Activated CD8-positive, alpha-beta T cell treated with anti-CD3 and anti-CD28 coated beads for 36 hours (primary cell): ENCODE measurements around the gene APOL2. TPM values are rescaled to one million over a fixed set of nuclear protein-coding genes. Genes with fewer than 3 reads are reported as not detected.
A peak's percentile ranks its signal among the peaks of the same experiment; 100 is the strongest.

Experiments used
- ATAC-seq: fragments of 200-7000 bp; cut with Tn5 transposase; one replicate; pipeline ENCODE4 v1.10.0; 2021; ENCODE audit warnings: mild to moderate bottlenecking, moderate library complexity
- CTCF ChIA-PET: fragments of 350-600 bp; sonication (Branson Sonifier 250); formaldehyde crosslinking; loops from one replicate; lab custom pipeline; 2021; ENCODE audit warnings: antibody characterized with exemption; lab: Charles Lee
- POLR2A ChIA-PET: fragments of 350-600 bp; sonication (Branson Sonifier 250); formaldehyde crosslinking; loops from one replicate; lab custom pipeline; 2021; ENCODE audit warnings: antibody characterized with exemption; lab: Charles Lee
- DNase-seq: peaks from one replicate; pipeline ENCODE4 v3.0.0-alpha.2; 2020
- H3K27ac Mint-ChIP-seq: one replicate; pipeline ENCODE4 v1.8.0; 2021; ENCODE audit warnings: mild to moderate bottlenecking, mixed read lengths
- H3K27me3 Mint-ChIP-seq: one replicate; pipeline ENCODE4 v1.8.0; 2021; ENCODE audit warnings: mixed read lengths
- H3K36me3 Mint-ChIP-seq: one replicate; pipeline ENCODE4 v1.8.0; 2021; ENCODE audit warnings: low read depth, mixed read lengths
- H3K4me1 Mint-ChIP-seq: one replicate; pipeline ENCODE4 v1.8.0; 2021; ENCODE audit warnings: low read depth, mixed read lengths
- H3K4me3 Mint-ChIP-seq: one replicate; pipeline ENCODE4 v1.8.0; 2021; ENCODE audit warnings: mild to moderate bottlenecking, moderate library complexity, mixed read lengths
- H3K9me3 Mint-ChIP-seq: one replicate; pipeline ENCODE4 v1.8.0; 2021; ENCODE audit warnings: mixed read lengths
- intact Hi-C: fragments of 100-400 bp; cut with micrococcal nuclease; formaldehyde crosslinking; loops from one replicate; pipeline ENCODE4 v1.10.0; 2022
- microRNA-seq: library from miRNA; unstranded; fragments of <30 nt; microRNA quantifications from one replicate; pipeline ENCODE4 v1.2.0, GENCODE V29; 2022; ENCODE audit warnings: borderline microRNAs expressed, borderline replicate concordance
- total RNA-seq, 2 experiments: library from RNA; stranded (reverse); gene quantifications; one replicate each; pipeline ENCODE4 v1.2.3, GENCODE V29; 2021
- TF ChIP-seq, protein P1 (sequence below): fragments of 200-600 bp; IDR thresholded peaks from one replicate; pipeline ENCODE4 v1.8.0; 2022; ENCODE audit warnings: antibody characterized with exemption, mild to moderate bottlenecking

The APOL2 gene
- total RNA-seq, 2 experiments from 2014 or later: 45.4 to 49.7 TPM

- Mint-ChIP-seq H3K4me3 (no peak overlapping the region), H3K27ac (no peak overlapping the region), H3K27me3 (no peaks in the 10 kb centered on the region), H3K9me3 (peaks cover 7% of the 10 kb centered on the region), H3K36me3 (peaks cover 2% of the 10 kb centered on the region), H3K4me1 (peaks cover 11% of the 10 kb centered on the region)
- ChIA-PET POLR2A (interaction anchor here (0.5 to 1.2 kb wide), 3 partner anchors 17 to 432 kb away, joined by 3 to 6 read pairs (median 3); no protein-coding TSS in a partner anchor), CTCF (interaction anchor here (0.6 to 13.3 kb wide), 21 partner anchors 9 to 306 kb away, joined by 3 to 156 read pairs (median 4); partner anchors contain the start of gene APOL3)
- ATAC-seq (peak; percentile 98), DNase-seq (peak; percentile 94)
- intact Hi-C loops: loop anchor here (1.0 kb wide), 1 partner anchor 35 kb away; no protein-coding TSS in a partner anchor
- TF ChIP-seq, protein P1, sequence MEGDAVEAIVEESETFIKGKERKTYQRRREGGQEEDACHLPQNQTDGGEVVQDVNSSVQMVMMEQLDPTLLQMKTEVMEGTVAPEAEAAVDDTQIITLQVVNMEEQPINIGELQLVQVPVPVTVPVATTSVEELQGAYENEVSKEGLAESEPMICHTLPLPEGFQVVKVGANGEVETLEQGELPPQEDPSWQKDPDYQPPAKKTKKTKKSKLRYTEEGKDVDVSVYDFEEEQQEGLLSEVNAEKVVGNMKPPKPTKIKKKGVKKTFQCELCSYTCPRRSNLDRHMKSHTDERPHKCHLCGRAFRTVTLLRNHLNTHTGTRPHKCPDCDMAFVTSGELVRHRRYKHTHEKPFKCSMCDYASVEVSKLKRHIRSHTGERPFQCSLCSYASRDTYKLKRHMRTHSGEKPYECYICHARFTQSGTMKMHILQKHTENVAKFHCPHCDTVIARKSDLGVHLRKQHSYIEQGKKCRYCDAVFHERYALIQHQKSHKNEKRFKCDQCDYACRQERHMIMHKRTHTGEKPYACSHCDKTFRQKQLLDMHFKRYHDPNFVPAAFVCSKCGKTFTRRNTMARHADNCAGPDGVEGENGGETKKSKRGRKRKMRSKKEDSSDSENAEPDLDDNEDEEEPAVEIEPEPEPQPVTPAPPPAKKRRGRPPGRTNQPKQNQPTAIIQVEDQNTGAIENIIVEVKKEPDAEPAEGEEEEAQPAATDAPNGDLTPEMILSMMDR: peak; percentile 95
Observed at GRCh38 chr22:36180038-36180880, 59.1 kb downstream of the APOL2 start.

DNA sequence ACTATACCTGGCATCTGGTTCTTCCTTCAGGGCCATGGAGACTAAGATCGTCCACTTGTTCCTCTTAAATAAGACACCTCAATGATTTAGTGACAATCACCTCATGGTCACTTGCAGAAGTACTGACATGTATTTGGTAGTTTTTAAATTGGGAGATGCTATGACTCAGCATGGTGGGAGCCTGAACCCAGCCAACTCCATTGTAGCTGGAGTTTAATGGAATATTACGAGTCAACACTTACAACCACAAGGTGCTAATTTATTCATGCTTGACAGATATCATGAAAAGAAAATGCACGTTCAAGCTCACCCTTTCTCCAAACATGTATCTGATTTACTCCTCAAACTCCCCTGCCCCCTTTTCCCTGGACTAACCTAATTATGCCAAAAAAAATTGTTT is 62.2 kb downstream of the APOL2 start:
- Mint-ChIP-seq H3K27me3 (no peaks in the 10 kb centered on the region), H3K27ac (no peak overlapping the region), H3K4me1 (peaks cover 11% of the 10 kb centered on the region), H3K4me3 (no peak overlapping the region), H3K36me3 (peaks cover 2% of the 10 kb centered on the region), H3K9me3 (peaks cover 7% of the 10 kb centered on the region)
- POLR2A ChIA-PET: interaction anchor here (1.0 kb wide), 1 partner anchor 17 kb away, joined by 3 read pairs; the partner anchor contains the start of gene APOL3
- intact Hi-C loops: no loop called here
- DNase-seq (no peak), ATAC-seq (no peak)
- CTCF ChIA-PET: interaction anchor here (0.8 to 13.3 kb wide), 8 partner anchors 9 to 111 kb away, joined by 3 to 156 read pairs (median 6); partner anchors contain the start of gene APOL3
- TF ChIP-seq, protein P1: no peak

Small RNA genes within 50 kb of the gene (microRNA-seq; reads per million reads assigned to microRNA genes)
- gene MIR6819: 0.91 reads per million

Other genes starting within 250 kb of the APOL2 start
- gene RBFOX2, start 210.7 kb downstream of the APOL2 start, total RNA-seq: 1 to 10 TPM; 3.1 to 3.3 TPM
- 10 to 100 TPM; 44.5 to 46.7 TPM for gene APOL3, start 78.8 kb downstream of the APOL2 start, total RNA-seq
- gene APOL4, start 37.7 kb downstream of the APOL2 start, total RNA-seq: under 1 TPM; 0.18 TPM
- 10 to 100 TPM; 13.8 to 17.1 TPM for gene APOL1, start 13.6 kb upstream of the APOL2 start, total RNA-seq
- 100 to 1,000 TPM; 624 to 679 TPM for gene MYH9, start 148.4 kb upstream of the APOL2 start, total RNA-seq
- gene TXN2, start 242.1 kb upstream of the APOL2 start, total RNA-seq: 100 to 1,000 TPM in 1 of 2 experiments, 10 to 100 TPM in 1; 96.5 to 101 TPM